A549 (cell line): Measurements from ENCODE around the gene KSR1. TPM values are rescaled to one million over a fixed set of nuclear protein-coding genes. Genes with fewer than 3 reads are reported as not detected.

Experiments used
- ATAC-seq, 2 experiments: fragments of 200-7000 bp in 1 of 2; fragments of >200 bp in 1 of 2; cut with Nextera tagmentation in 1 of 2; cut with Tn5 transposase in 1 of 2; 3 replicates each; pipeline versions ENCODE4 v1.8.0 to v1.9.1; 2018 to 2020; ENCODE audit warnings: mild to moderate bottlenecking in 1 of 2, moderate library complexity in 1 of 2
- CTCF ChIA-PET: fragments of 300-600 bp; sonication (Branson Sonifier 250); formaldehyde crosslinking; extraction: SDS; loops from one replicate; lab custom pipeline; 2021; ENCODE audit warnings: antibody characterized with exemption, inconsistent platforms; lab: Yijun Ruan, JAX
- POLR2A ChIA-PET: fragments of 350-600 bp; formaldehyde crosslinking; extraction: SDS; loops from one replicate; lab custom pipeline; 2021; ENCODE audit warnings: antibody characterized with exemption, inconsistent platforms; lab: Yijun Ruan, JAX
- DNase-seq, 2 experiments: peaks; one replicate each; pipeline versions ENCODE4 v3.0.0 to v3.0.0-alpha.2; 2011 to 2016; ENCODE audit warnings: low read depth in 1 of 2, low spot score in 1 of 2
- FAIRE-seq: peaks from 2 replicates; lab custom pipeline; 2011; peaks lifted over from hg19 to GRCh38; lab: Jason Lieb, UNC
- H3K27ac ChIP-seq, 2 experiments: fragments of >200 bp; sonication (Bioruptor Twin); formaldehyde crosslinking; 3 replicates each; pipeline ENCODE4 v1.5.1; 2016 to 2017
- H3K4me1 ChIP-seq: fragments of >200 bp; sonication (Bioruptor Twin); formaldehyde crosslinking; 3 replicates; pipeline ENCODE4 v1.6.1; 2016
- H3K4me2 ChIP-seq: fragments of >200 bp; sonication (Bioruptor Twin); formaldehyde crosslinking; 3 replicates; pipeline ENCODE4 v1.6.1; 2016
- H3K4me3 ChIP-seq: fragments of >200 bp; sonication (Bioruptor Twin); formaldehyde crosslinking; 3 replicates; pipeline ENCODE4 v1.5.1; 2016
- H3K9me3 ChIP-seq: fragments of >200 bp; sonication (Bioruptor Twin); formaldehyde crosslinking; 3 replicates; pipeline ENCODE4 v1.6.1; 2016
- CBX8 ChIP-seq: fragments of 200-600 bp; sonication (generic); IDR thresholded peaks from 2 replicates; pipeline ENCODE4 v1.6.1; 2016
- CEBPB ChIP-seq, 2 experiments: fragments of >200 bp in 1 of 2; sonication (Bioruptor Twin) in 1 of 2; formaldehyde crosslinking in 1 of 2; IDR thresholded peaks; 2 replicates each; pipeline ENCODE4 v1.6.1; 2012 to 2016
- CHD2 ChIP-seq: fragments of 150-350 bp; IDR thresholded peaks from 2 replicates; pipeline ENCODE4 v1.6.1; 2014; ENCODE audit warnings: low read length; ENCODE audit not compliant: partially characterized antibody
- CHD4 ChIP-seq: fragments of 200-600 bp; sonication (generic); IDR thresholded peaks from 2 replicates; pipeline ENCODE4 v1.6.1; 2016; ENCODE audit warnings: antibody characterized with exemption, mild to moderate bottlenecking, borderline replicate concordance
- EHF ChIP-seq: fragments of 250-450 bp; sonication (Bioruptor Pico); IDR thresholded peaks from 2 replicates; pipeline ENCODE4 v1.5.0; 2020; ENCODE audit warnings: mild to moderate bottlenecking
- ELK1 ChIP-seq: fragments of 150-350 bp; IDR thresholded peaks from 2 replicates; pipeline ENCODE4 v1.6.1; 2014; ENCODE audit warnings: low read depth, mild to moderate bottlenecking, low read length
- FOXS1 ChIP-seq: fragments of 250-450 bp; sonication (Bioruptor Pico); IDR thresholded peaks from 2 replicates; pipeline ENCODE4 v1.5.0; 2020; ENCODE audit warnings: mild to moderate bottlenecking, moderate library complexity
- HDAC2 ChIP-seq: fragments of 200-600 bp; sonication (generic); IDR thresholded peaks from 2 replicates; pipeline ENCODE4 v1.6.1; 2016
- HOXB13 ChIP-seq: fragments of 250-450 bp; sonication (Bioruptor Pico); IDR thresholded peaks from 2 replicates; pipeline ENCODE4 v1.5.0; 2020; ENCODE audit warnings: low read depth, mild to moderate bottlenecking, moderate library complexity
- HOXB5 ChIP-seq: fragments of 250-450 bp; sonication (Bioruptor Pico); IDR thresholded peaks from 2 replicates; pipeline ENCODE4 v1.5.0; 2020; ENCODE audit warnings: mild to moderate bottlenecking, moderate library complexity
- JUN ChIP-seq, 2 experiments: fragments of >200 bp; sonication (Bioruptor Twin); formaldehyde crosslinking; IDR thresholded peaks; 2 replicates in 1 of 2; 3 replicates in 1 of 2; pipeline ENCODE4 v1.6.1; 2016 to 2017
- KDM5A ChIP-seq: fragments of 200-600 bp; sonication (generic); IDR thresholded peaks from 2 replicates; pipeline ENCODE4 v1.6.1; 2016; ENCODE audit warnings: antibody characterized with exemption, mild to moderate bottlenecking
- MAFK ChIP-seq: fragments of 450-650 bp; IDR thresholded peaks from 2 replicates; pipeline ENCODE4 v1.6.1; 2014; ENCODE audit not compliant: partially characterized antibody
- MAX ChIP-seq: IDR thresholded peaks from 2 replicates; pipeline ENCODE4 v1.6.1; 2012
- NFE2L2 ChIP-seq: fragments of 150-350 bp; conservative IDR thresholded peaks from 2 replicates; pipeline ENCODE4 v1.6.1; 2014; ENCODE audit warnings: low read length
- NPAS2 ChIP-seq: fragments of 250-450 bp; sonication (Bioruptor Pico); IDR thresholded peaks from 2 replicates; pipeline ENCODE4 v1.8.0; 2022; ENCODE audit warnings: mild to moderate bottlenecking, moderate library complexity, borderline replicate concordance
- POLR2A ChIP-seq: IDR thresholded peaks from 2 replicates; pipeline ENCODE4 v1.6.1; 2012; ENCODE audit warnings: mild to moderate bottlenecking, low read length
- POLR2AphosphoS2 ChIP-seq: conservative IDR thresholded peaks from 2 replicates; pipeline ENCODE4 v1.6.1; 2012; ENCODE audit warnings: low read length, improper control_type of control experiment, inconsistent platforms
- RARB ChIP-seq: fragments of 250-450 bp; sonication (Bioruptor Pico); IDR thresholded peaks from 2 replicates; pipeline ENCODE4 v1.8.0; 2021; ENCODE audit warnings: mild to moderate bottlenecking, moderate library complexity
- RNF2 ChIP-seq: fragments of 200-600 bp; sonication (generic); IDR thresholded peaks from 2 replicates; pipeline ENCODE4 v1.6.1; 2016; ENCODE audit warnings: low read depth, mild to moderate bottlenecking, antibody characterized with exemption, moderate library complexity, borderline replicate concordance
- SREBF2 ChIP-seq: fragments of 450-650 bp; IDR thresholded peaks from 2 replicates; pipeline ENCODE4 v1.6.1; 2014; ENCODE audit warnings: mild to moderate bottlenecking, moderate library complexity
- TP53 ChIP-seq: fragments of 250-450 bp; sonication (Bioruptor Pico); IDR thresholded peaks from 2 replicates; pipeline ENCODE4 v1.5.0; 2021; ENCODE audit warnings: mild to moderate bottlenecking, moderate library complexity
- WGBS: methylation state at CpG from one replicate; pipeline ENCODE4 v1.1.6; 2017; ENCODE audit errors: missing lambda C conversion rate; 5-methylcytosine and 5-hydroxymethylcytosine counted together
- polyA plus RNA-seq, 4 experiments: library from polyadenylated mRNA; depleted of rRNA in 3 of 4; stranded (reverse); fragments of >200 nt; fragmentation: RNase III in 1 of 4; extraction: RNeasy Plus Mini Kit Qiagen cat#74134 plus additional on column Dnase treatment in 1 of 4; gene quantifications; 2 replicates in 3 of 4; 3 replicates in 1 of 4; pipeline ENCODE4 v1.2.3, GENCODE V29; 2011 to 2017
- TF ChIP-seq, protein P1 (sequence below): IDR thresholded peaks from 2 replicates; pipeline ENCODE4 v1.6.1; 2012
- TF ChIP-seq, protein P2 (sequence below): fragments of >200 bp; sonication (Bioruptor Twin); formaldehyde crosslinking; IDR thresholded peaks from 3 replicates; pipeline ENCODE4 v1.5.1; 2016
- TF ChIP-seq, protein P3 (sequence below): fragments of 250-450 bp; sonication (Bioruptor Pico); IDR thresholded peaks from 2 replicates; pipeline ENCODE4 v1.5.0; 2021; ENCODE audit warnings: mild to moderate bottlenecking, moderate library complexity, borderline replicate concordance

The KSR1 gene
- polyA plus RNA-seq, 2 of the 4 experiments (the other 2 are of a cell fraction), result 13.3 to 14.6 TPM

DNA sequence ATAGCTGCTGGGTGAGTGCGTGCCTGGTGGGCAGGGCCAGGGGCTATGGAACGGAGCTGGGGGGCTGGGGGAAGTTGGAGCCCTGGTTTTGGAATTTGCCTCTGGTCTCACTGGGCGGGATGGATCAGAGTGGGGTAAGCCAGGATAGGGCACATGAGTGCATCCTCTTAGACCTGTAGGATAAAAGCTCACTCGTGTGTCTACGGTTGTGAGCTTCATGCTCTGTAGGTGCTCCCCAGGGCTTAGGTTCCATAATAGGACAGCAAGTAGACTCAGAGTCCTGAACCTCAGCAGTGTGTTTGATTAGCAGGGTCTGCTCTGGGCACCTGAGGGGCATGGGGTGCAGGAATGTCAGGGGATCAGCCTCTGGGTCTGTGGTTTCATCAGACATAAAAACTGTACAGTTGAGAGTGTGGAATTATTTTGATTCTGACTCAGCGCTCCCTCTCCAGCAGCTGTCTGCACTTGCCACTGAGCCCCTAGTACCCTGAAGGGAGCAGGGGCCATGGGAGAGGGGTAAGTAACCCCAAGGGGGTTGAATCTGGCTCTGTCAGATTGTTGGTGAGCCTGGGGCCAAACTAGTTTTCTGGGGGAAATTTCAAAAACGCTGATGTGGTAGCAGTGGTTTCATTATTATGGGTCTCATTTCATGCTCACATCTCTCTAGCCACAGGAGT, 90.5 kb downstream of the KSR1 start (continued):
- TF ChIP-seq JUN (IDR thresholded peaks at IDR 0.05) (peak in 1 of 2 experiments; percentile 40; a peak in 1 of 5 replicates), EHF (CRISPR knock-in tag) (no peak), HOXB5 (CRISPR knock-in tag) (no peak), CEBPB (IDR thresholded peaks at IDR 0.05) (no peak), NFE2L2 (no peak), CHD2 (no peak)

DNA sequence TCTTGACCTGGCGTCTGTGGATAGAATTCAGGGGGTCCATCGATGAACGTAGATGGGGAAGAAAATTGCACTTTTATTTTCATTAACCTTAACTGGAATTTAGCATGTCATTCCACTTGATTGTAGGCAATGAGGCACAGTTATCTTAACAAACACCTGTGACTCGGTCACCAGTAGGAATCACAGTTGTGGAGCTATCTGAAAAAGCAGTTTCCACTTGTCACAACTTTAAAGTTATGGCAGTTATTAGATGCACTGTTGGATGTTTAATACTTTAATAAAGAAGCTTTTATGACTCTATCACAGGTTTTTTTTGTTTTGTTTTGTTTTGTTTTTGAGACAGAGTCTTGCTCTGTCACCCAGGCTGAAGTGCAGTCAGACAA, 91.0 kb downstream of the KSR1 start:
- Histone ChIP-seq H3K4me3 (0 out of 3 replicates have a peak overlapping the region, but pooled peaks have one; percentile 3), H3K4me2 (peak overlapping the region; percentile 77), H3K4me1 (peaks cover 89% of the 10 kb centered on the region), H3K9me3 (no peaks in the 10 kb centered on the region), H3K27ac (peak overlapping the region; percentile 81 to 97)
- 57% methylated on average over 4 of the region's 4 CpGs for WGBS
- ChIA-PET POLR2A (no interaction called here), CTCF (interaction anchor here (0.6 to 14.5 kb wide), 9 partner anchors 12 to 91 kb away, joined by 3 to 140 read pairs (median 4); partner anchors contain the start of gene KSR1)
- no peak for ATAC-seq
- no peak for TF ChIP-seq ELK1
- no peak for TF ChIP-seq EHF (CRISPR knock-in tag)
- TF ChIP-seq, protein P1, sequence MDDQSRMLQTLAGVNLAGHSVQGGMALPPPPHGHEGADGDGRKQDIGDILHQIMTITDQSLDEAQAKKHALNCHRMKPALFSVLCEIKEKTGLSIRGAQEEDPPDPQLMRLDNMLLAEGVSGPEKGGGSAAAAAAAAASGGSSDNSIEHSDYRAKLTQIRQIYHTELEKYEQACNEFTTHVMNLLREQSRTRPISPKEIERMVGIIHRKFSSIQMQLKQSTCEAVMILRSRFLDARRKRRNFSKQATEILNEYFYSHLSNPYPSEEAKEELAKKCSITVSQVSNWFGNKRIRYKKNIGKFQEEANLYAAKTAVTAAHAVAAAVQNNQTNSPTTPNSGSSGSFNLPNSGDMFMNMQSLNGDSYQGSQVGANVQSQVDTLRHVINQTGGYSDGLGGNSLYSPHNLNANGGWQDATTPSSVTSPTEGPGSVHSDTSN, result no peak
- TF ChIP-seq MAX, result no peak
- TF ChIP-seq HOXB13 (CRISPR knock-in tag), result no peak
- no peak for TF ChIP-seq POLR2AphosphoS2
- no peak for TF ChIP-seq RNF2
- TF ChIP-seq RARB (CRISPR knock-in tag), result no peak
- TF ChIP-seq, protein P2, sequence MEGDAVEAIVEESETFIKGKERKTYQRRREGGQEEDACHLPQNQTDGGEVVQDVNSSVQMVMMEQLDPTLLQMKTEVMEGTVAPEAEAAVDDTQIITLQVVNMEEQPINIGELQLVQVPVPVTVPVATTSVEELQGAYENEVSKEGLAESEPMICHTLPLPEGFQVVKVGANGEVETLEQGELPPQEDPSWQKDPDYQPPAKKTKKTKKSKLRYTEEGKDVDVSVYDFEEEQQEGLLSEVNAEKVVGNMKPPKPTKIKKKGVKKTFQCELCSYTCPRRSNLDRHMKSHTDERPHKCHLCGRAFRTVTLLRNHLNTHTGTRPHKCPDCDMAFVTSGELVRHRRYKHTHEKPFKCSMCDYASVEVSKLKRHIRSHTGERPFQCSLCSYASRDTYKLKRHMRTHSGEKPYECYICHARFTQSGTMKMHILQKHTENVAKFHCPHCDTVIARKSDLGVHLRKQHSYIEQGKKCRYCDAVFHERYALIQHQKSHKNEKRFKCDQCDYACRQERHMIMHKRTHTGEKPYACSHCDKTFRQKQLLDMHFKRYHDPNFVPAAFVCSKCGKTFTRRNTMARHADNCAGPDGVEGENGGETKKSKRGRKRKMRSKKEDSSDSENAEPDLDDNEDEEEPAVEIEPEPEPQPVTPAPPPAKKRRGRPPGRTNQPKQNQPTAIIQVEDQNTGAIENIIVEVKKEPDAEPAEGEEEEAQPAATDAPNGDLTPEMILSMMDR, result no peak
- TF ChIP-seq CHD4, result no peak
- TF ChIP-seq POLR2A, result no peak
- TF ChIP-seq TP53 (CRISPR knock-in tag), result no peak
- TF ChIP-seq KDM5A, result no peak
- no peak for TF ChIP-seq HDAC2
- no peak for TF ChIP-seq MAFK
- no peak for TF ChIP-seq NPAS2 (CRISPR knock-in tag)
- no peak for TF ChIP-seq FOXS1
- TF ChIP-seq SREBF2, result no peak
- TF ChIP-seq, protein P3, sequence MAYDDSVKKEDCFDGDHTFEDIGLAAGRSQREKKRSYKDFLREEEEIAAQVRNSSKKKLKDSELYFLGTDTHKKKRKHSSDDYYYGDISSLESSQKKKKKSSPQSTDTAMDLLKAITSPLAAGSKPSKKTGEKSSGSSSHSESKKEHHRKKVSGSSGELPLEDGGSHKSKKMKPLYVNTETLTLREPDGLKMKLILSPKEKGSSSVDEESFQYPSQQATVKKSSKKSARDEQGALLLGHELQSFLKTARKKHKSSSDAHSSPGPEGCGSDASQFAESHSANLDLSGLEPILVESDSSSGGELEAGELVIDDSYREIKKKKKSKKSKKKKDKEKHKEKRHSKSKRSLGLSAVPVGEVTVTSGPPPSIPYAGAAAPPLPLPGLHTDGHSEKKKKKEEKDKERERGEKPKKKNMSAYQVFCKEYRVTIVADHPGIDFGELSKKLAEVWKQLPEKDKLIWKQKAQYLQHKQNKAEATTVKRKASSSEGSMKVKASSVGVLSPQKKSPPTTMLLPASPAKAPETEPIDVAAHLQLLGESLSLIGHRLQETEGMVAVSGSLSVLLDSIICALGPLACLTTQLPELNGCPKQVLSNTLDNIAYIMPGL, result no peak
- no peak for TF ChIP-seq CBX8
- no peak for FAIRE-seq
- DNase-seq, result no peak
